Measurements from ENCODE around the gene RNASE4.
"Not testable (repeated sequence)": the region's sequence is repeated elsewhere in the genome, so short reads cannot be mapped to it uniquely, and the experiment has no call there.

RNASE4 gene

DNA sequence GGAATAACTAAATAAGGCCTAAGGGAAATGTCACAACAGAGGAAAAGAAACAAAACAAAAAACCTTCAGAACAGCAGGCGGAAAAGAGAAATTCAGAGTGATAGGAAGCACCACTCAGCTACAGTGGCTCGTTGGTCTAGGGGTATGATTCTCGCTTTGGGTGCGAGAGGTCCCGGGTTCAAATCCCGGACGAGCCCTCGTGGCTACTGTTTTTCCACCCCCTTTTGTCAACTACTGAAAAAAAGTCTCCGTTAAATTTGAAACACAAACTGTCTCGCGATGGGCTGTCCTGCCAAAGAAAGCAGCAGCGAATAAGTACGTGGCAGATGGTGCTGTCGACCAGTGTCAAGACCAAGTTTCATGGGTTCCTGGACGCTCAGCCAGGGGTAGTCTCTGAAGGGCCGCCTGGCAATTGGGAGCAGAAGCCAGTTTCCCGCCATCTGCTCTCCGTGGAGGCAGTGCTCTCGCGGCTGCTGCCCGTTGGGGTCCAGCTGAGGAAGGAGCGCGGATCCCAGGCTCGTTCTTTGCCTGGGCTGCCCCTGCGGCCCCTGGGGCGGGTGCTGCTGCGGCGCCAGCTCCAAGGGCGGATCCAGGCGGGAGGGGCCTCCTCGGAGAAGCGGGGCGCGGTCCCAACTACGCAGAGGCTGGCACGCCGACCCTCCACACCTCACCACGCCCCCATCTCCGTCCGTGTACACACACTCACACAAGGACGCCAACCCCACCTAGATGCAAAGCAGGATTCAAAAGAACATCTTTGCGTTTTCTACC lies at the start of gene RNASE4:
Gene RNASE4, plus strand, starts transcription at position 670 of the 771 bp plus-strand sequence. CDS start 14,812 bp downstream, outside the sequence.
- H3K4me2 ChIP-seq: peak within 1 kb of the TSS; percentile 87 to 99 (median 95)

GRCh38 chr14:20641591-20641990 lies 42.8 kb upstream of the RNASE4 start, which contains the start of gene OR6S1:
TSS of gene OR6S1 (minus strand) at chr14:20641691. CDS start at chr14:20641691, 0 bp downstream.
- Histone ChIP-seq H3K4me3 (no peak within 1 kb of the TSS), H3K27me3 (no peaks in the 10 kb centered on the region), H3K4me1 (0 out of 20 replicates have a peak, but pooled peaks cover 0 to 5% (median 0%) of the 10 kb centered on the region in 10 experiments), H3K4me2 (no peak within 1 kb of the TSS), H3K9me3 (replicated peaks in 1 of 11) (no peaks in the 10 kb centered on the region), H3K27ac (no peak within 1 kb of the TSS), H3K36me3 (no peaks in the 10 kb centered on the region), H3K9ac (no peak within 1 kb of the TSS), H4K20me1 (no peaks in the 10 kb centered on the region)
- no peak for TF ChIP-seq Cebpa-rat (IDR thresholded peaks at IDR 0.05)

More for the DNA sequence above, at the start of gene RNASE4:
- H3K9me3 ChIP-seq (replicated peaks in 1 of 11): no peaks in the 10 kb centered on the region
- no peaks in the 10 kb centered on the region for H3K27me3 ChIP-seq
- no peaks in the 10 kb centered on the region for H3K36me3 ChIP-seq
- TF ChIP-seq Cebpa-rat (IDR thresholded peaks at IDR 0.05): no peak
- peak within 1 kb of the TSS; percentile 86 to 98 (median 94) for H3K27ac ChIP-seq
- H3K4me3 ChIP-seq: peak within 1 kb of the TSS; percentile 69 to 84 (median 77)
- peaks cover 33 to 44% (median 39%) of the 10 kb centered on the region in 10 experiments for H3K4me1 ChIP-seq
- no peaks in the 10 kb centered on the region for H4K20me1 ChIP-seq
- H3K9ac ChIP-seq: peak within 1 kb of the TSS; percentile 87 to 96 (median 93)

DNA sequence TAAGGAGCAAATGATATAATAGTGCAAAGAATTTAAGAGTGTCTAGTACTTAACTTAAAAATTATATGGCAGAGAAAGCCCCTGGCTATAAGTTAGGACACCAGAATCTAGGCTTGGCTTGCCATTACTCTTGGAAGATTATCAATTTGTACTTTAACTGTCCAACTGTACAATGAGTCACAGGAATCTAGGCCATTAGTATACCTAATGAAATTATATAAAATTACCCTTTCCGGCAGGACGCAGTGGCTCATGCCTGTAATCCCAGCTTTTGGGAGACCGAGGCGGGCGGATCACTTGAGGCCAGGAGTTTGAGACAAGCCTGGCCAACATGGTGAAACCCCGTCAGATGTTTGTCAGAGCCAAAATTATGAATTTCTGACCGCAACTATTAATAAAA lies 42.2 kb upstream of the RNASE4 start:
- H3K27me3 ChIP-seq: no peaks in the 10 kb centered on the region
- no peak overlapping the region for H3K9ac ChIP-seq
- no peak overlapping the region for H3K27ac ChIP-seq
- H3K4me3 ChIP-seq: no peak overlapping the region
- no peaks in the 10 kb centered on the region for H3K36me3 ChIP-seq
- H3K4me2 ChIP-seq: no peak overlapping the region
- no peak for TF ChIP-seq Cebpa-rat (IDR thresholded peaks at IDR 0.05)
- H4K20me1 ChIP-seq: no peaks in the 10 kb centered on the region
- H3K9me3 ChIP-seq (replicated peaks in 1 of 11): no peaks in the 10 kb centered on the region
- 0 out of 20 replicates have a peak, but pooled peaks cover 0 to 5% (median 0%) of the 10 kb centered on the region in 10 experiments for H3K4me1 ChIP-seq

DNA sequence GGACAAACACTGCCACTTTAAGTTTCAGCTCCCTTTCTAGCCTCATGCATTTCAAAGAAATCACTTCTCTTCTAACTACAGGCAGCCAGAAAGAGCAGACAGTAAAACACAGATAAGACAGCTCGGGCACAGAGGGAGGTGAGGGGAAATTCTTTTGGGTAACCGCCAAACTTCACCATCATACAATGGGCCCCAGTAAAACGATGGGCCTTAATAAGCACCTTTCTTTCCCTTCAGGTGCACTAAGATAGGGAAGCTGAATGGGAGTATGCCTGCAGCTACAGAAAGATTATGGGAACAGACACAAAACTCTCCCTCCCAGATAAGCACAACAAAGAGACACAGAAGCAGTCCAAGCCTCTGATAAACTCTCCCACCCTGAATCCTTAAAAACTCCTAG lies 41.6 kb upstream of the RNASE4 start:
- H3K27ac ChIP-seq; H3K4me1 ChIP-seq; H3K9me3 ChIP-seq (replicated peaks in 1 of 11); H4K20me1 ChIP-seq; H3K4me3 ChIP-seq; H3K4me2 ChIP-seq; H3K36me3 ChIP-seq; H3K9ac ChIP-seq; H3K27me3 ChIP-seq: not testable (repeated sequence)

DNA sequence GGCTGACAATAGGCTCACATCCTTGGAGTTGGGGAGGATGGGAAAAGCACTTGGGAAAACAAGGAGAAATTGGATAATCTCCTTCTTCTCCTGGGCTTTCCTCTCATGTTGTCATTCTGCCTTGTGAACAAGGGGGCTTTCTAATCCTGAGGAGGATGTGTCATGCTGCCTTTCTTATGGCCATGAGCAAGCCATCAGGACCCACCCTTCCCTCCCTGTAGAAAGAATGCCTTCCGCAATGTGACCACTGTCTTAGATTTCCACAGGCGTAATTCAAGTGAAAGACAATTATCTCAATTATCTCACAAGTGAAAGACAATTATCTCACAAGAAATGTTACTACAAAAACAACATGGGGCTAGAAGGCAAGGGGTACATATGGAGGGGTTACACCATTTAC lies 39.8 kb upstream of the RNASE4 start:
- Histone ChIP-seq H3K9me3 (replicated peaks in 1 of 11) (no peaks in the 10 kb centered on the region), H3K4me3 (no peak overlapping the region), H3K36me3 (no peaks in the 10 kb centered on the region), H3K9ac (no peak overlapping the region), H3K27ac (no peak overlapping the region), H3K4me1 (0 out of 20 replicates have a peak, but pooled peaks cover 0 to 5% (median 0%) of the 10 kb centered on the region in 10 experiments), H4K20me1 (no peaks in the 10 kb centered on the region), H3K4me2 (no peak overlapping the region), H3K27me3 (no peaks in the 10 kb centered on the region)
- no peak for TF ChIP-seq Cebpa-rat (IDR thresholded peaks at IDR 0.05)

- H3K36me3 ChIP-seq: no peaks in the 10 kb centered on the region
- H3K27ac ChIP-seq: no peak overlapping the region
- H3K4me1 ChIP-seq: 0 out of 20 replicates have a peak, but pooled peaks cover 0 to 5% (median 0%) of the 10 kb centered on the region in 10 experiments
- H3K9me3 ChIP-seq (replicated peaks in 1 of 11): no peaks in the 10 kb centered on the region
- no peak overlapping the region for H3K4me3 ChIP-seq
- no peak for TF ChIP-seq Cebpa-rat (IDR thresholded peaks at IDR 0.05)
- no peaks in the 10 kb centered on the region for H4K20me1 ChIP-seq
- H3K27me3 ChIP-seq: no peaks in the 10 kb centered on the region
- H3K9ac ChIP-seq: no peak overlapping the region
- no peak overlapping the region for H3K4me2 ChIP-seq
Measured at GRCh38 chr14:20645481-20645880, 38.9 kb upstream of the RNASE4 start.

DNA sequence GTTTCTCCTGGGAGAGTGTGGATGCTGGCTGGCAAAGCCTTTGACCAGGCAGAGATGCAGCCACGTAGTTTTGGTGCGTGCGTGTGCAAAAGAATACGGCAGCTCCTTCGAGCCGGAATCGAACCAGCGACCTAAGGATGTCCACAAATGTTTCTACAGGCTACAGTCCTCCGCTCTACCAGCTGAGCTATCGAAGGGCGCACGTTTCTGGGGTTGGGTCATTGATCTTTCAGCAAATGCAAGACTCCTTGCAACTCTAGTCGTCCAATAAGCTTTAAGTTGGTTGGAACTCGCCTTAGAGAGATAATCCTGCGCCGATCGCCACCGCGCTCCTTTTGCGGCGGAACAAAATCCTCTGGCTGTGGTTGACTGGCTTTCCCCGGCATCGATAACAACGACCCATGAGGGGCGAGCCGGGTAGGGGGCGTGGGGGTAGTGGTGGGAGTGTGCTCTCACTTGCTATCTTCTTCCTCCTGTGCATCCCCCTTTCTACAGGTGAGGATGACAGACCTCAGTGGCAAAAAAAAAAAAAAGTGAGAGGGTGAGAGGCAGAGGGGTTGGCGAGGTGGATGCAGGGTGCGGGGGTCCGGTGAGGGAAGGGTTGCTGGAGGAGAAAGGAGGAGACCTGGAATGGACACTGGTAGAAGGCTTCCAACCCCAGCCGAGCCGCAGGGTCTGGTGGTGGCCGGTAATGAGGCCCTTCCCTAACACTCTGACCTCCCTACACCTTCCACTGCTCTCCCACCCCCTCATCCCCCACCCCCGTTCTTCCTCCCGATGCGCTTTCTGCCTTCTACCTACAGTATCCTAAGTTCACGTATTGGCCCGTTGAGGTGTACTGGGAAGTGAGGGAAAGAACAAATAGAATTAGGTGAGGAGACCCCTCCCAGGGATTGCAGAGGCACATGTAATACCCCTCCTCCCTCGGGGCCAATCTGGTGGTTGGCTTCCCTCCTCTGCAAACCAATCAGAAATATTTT lies 31.1 kb upstream of the RNASE4 start:
- no peak for TF ChIP-seq Cebpa-rat (IDR thresholded peaks at IDR 0.05)
- H3K27me3 ChIP-seq: peaks cover 14 to 34% (median 30%) of the 10 kb centered on the region in 11 experiments
- no peak overlapping the region for H3K4me3 ChIP-seq
- H3K36me3 ChIP-seq: no peaks in the 10 kb centered on the region
- H3K9ac ChIP-seq: no peak overlapping the region
- H4K20me1 ChIP-seq: no peaks in the 10 kb centered on the region
- H3K9me3 ChIP-seq (replicated peaks in 1 of 11): no peaks in the 10 kb centered on the region
- H3K4me1 ChIP-seq: peaks cover 0 to 12% (median 9%) of the 10 kb centered on the region in 10 experiments; a peak in 10 of 20 replicates
- H3K27ac ChIP-seq: no peak overlapping the region
- no peak overlapping the region for H3K4me2 ChIP-seq

GRCh38 chr14:20655851-20656250 lies 28.5 kb upstream of the RNASE4 start:
- Histone ChIP-seq H3K36me3 (no peaks in the 10 kb centered on the region), H4K20me1 (no peaks in the 10 kb centered on the region), H3K4me2 (peak overlapping the region in 7 of 11 experiments; percentile 19 to 60 (median 56); a peak in 12 of 22 replicates), H3K27ac (no peak overlapping the region), H3K9ac (no peak overlapping the region), H3K27me3 (peaks cover 14 to 34% (median 30%) of the 10 kb centered on the region in 11 experiments), H3K4me1 (peaks cover 0 to 12% (median 9%) of the 10 kb centered on the region in 10 experiments; a peak in 10 of 20 replicates), H3K9me3 (replicated peaks in 1 of 11) (no peaks in the 10 kb centered on the region), H3K4me3 (no peak overlapping the region)
- TF ChIP-seq Cebpa-rat (IDR thresholded peaks at IDR 0.05): no peak

DNA sequence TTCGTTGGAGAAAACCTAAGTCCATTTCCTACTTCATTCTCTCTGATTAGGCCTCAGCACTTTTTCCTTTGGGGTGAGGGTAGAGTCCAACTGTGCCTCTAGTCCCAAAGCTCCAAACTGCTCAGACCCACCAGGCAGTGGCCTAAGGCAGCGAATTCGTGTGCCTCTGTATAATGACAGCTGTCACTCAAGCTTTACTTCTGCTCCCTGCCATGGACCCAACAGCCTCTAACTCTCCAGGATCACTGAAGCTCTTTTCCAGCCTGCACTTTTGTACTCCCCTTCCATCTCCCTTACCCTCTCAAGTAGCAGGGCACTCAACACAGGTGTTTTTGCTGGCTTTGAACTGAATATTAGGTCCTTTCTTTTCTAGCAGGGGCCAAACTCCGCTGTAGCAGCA lies 28.1 kb upstream of the RNASE4 start:
- Histone ChIP-seq H3K27me3 (peaks cover 14 to 35% (median 30%) of the 10 kb centered on the region in 11 experiments), H3K9me3 (replicated peaks in 1 of 11) (no peaks in the 10 kb centered on the region), H3K4me1 (peaks cover 0 to 15% (median 9%) of the 10 kb centered on the region in 10 experiments; a peak in 12 of 20 replicates), H3K4me3 (no peak overlapping the region), H4K20me1 (no peaks in the 10 kb centered on the region), H3K9ac (no peak overlapping the region), H3K36me3 (no peaks in the 10 kb centered on the region), H3K4me2 (peak overlapping the region in 7 of 11 experiments; percentile 19 to 60 (median 56); a peak in 12 of 22 replicates), H3K27ac (no peak overlapping the region)
- TF ChIP-seq Cebpa-rat (IDR thresholded peaks at IDR 0.05): no peak
